ENCODE measurements around the gene DMRT1. TPM values are rescaled to one million over a fixed set of nuclear protein-coding genes. Genes with fewer than 3 reads are reported as not detected.
A peak's percentile ranks its signal among the peaks of the same experiment; 100 is the strongest.

The DMRT1 gene
- total and polyA plus RNA-seq, 2 donors (not counting 1 experiment from before 2014, with no cell fraction given), result not detected

DNA sequence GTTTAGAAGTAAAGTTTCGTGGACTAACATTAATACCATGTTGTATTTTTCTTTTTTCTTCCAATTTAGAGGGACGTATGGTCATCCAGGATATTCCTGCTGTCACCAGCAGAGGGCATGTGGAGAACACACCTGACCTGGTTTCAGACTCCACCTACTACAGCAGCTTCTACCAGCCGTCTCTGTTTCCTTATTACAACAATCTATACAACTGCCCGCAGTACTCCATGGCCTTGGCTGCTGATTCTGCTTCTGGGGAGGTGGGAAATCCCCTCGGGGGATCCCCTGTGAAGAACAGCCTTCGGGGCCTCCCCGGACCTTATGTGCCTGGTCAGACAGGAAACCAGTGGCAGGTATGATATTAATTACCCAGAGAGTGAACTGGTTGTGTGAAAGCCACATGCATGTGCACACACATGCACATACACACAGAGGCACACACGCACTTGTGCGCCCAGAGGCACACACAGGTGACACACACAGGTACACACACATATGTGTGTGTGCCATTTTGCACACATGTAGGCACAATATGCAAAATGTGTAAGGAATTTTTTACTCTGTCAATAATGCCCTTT, 52.4 kb downstream of the DMRT1 start:
- no peaks in the 10 kb centered on the region for H4K20me1 ChIP-seq (ENCODE audit: control insufficient read depth, extremely low read depth, insufficient read depth, low read length)
- TF ChIP-seq, protein P1, sequence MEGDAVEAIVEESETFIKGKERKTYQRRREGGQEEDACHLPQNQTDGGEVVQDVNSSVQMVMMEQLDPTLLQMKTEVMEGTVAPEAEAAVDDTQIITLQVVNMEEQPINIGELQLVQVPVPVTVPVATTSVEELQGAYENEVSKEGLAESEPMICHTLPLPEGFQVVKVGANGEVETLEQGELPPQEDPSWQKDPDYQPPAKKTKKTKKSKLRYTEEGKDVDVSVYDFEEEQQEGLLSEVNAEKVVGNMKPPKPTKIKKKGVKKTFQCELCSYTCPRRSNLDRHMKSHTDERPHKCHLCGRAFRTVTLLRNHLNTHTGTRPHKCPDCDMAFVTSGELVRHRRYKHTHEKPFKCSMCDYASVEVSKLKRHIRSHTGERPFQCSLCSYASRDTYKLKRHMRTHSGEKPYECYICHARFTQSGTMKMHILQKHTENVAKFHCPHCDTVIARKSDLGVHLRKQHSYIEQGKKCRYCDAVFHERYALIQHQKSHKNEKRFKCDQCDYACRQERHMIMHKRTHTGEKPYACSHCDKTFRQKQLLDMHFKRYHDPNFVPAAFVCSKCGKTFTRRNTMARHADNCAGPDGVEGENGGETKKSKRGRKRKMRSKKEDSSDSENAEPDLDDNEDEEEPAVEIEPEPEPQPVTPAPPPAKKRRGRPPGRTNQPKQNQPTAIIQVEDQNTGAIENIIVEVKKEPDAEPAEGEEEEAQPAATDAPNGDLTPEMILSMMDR (conservative IDR thresholded peaks at IDR 0.05 in 1 of 2, IDR thresholded peaks at IDR 0.05 in 1 of 2; ENCODE audit: low read depth in 1 of 2, low read length in 2 of 2), result peak; percentile 63 to 72
- TF ChIP-seq EZH2 (IDR thresholded peaks at IDR 0.05; ENCODE audit: low read length, missing control alignments), result no peak
- H3K27ac ChIP-seq (ENCODE audit: insufficient read depth, low read length), result no peak overlapping the region
- DNase-seq (ENCODE audit: low read depth in 2 of 2), result peak; percentile 30 to 52
- H3K4me3 ChIP-seq (replicated peaks in 1 of 4; ENCODE audit: control extremely low read depth in 1 of 4, insufficient read depth in 1 of 4, low read depth in 3 of 4, low read length in 4 of 4), result no peak overlapping the region
- H3K9me3 ChIP-seq (ENCODE audit: control insufficient read depth, insufficient read depth, low read depth, low read length), result no peaks in the 10 kb centered on the region
- H3K9ac ChIP-seq (ENCODE audit: insufficient read depth, low read length), result no peak overlapping the region
- no peaks in the 10 kb centered on the region for H3K79me2 ChIP-seq (ENCODE audit: control insufficient read depth, insufficient read depth, low read length)
- no peak overlapping the region for H2AFZ ChIP-seq (ENCODE audit: low read length)
- H3K4me2 ChIP-seq (ENCODE audit: extremely low read depth, insufficient read depth, low read length), result no peak overlapping the region
- H3K4me1 ChIP-seq (ENCODE audit: control insufficient read depth, extremely low read depth, insufficient read depth, low read length), result no peaks in the 10 kb centered on the region
- no peaks in the 10 kb centered on the region for H3K36me3 ChIP-seq (ENCODE audit: control insufficient read depth, insufficient read depth, low read length)
- H3K27me3 ChIP-seq (ENCODE audit: control insufficient read depth, insufficient read depth, low read length), result no peaks in the 10 kb centered on the region

DNA sequence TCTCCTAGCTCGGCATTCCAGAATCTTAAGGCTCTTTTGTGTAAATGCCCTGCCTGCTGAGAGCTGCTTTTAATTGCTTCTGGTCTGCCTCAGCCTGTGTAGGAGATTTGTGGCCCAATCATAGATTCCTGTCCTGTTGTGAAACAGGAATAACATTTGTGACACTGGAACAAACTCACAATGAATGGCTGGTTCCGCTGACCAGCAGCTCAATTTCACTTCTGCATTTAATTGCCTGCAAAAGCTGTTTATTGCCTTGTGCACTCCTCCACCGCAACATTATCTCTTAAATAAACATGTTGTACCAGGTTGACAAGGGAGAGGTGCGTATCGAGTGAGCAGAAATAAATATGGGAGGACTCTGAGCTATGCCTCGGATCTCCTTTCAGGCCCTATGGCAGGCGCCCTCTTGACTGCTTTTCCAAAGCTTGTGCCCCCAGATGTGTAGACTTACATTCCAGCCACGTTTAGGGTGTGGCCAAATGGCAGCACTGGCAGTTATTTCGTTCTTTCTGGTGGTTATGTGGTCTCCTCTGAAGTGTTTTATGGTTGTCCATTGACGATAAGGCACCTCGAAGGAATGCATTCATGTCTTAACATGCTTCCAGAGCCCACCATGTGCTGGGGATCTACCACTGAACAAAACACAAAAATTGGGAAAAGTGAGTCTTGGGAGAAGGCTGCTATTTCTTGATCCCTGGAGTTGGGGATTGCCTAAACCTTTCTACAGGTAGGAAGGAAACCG, 58.1 kb downstream of the DMRT1 start:
- H3K27me3 ChIP-seq (ENCODE audit: control insufficient read depth, insufficient read depth, low read length), result no peaks in the 10 kb centered on the region
- no peak overlapping the region for H2AFZ ChIP-seq (ENCODE audit: low read length)
- H4K20me1 ChIP-seq (ENCODE audit: control insufficient read depth, extremely low read depth, insufficient read depth, low read length), result no peaks in the 10 kb centered on the region
- H3K4me2 ChIP-seq (ENCODE audit: extremely low read depth, insufficient read depth, low read length), result no peak overlapping the region
- H3K9me3 ChIP-seq (ENCODE audit: control insufficient read depth, insufficient read depth, low read depth, low read length), result no peaks in the 10 kb centered on the region
- H3K9ac ChIP-seq (ENCODE audit: insufficient read depth, low read length), result no peak overlapping the region
- DNase-seq (ENCODE audit: low read depth in 2 of 2), result no peak
- TF ChIP-seq EZH2 (IDR thresholded peaks at IDR 0.05; ENCODE audit: low read length, missing control alignments), result no peak
- TF ChIP-seq, protein P1 (conservative IDR thresholded peaks at IDR 0.05 in 1 of 2, IDR thresholded peaks at IDR 0.05 in 1 of 2; ENCODE audit: low read depth in 1 of 2, low read length in 2 of 2), result no peak
- no peak overlapping the region for H3K27ac ChIP-seq (ENCODE audit: insufficient read depth, low read length)
- H3K4me1 ChIP-seq (ENCODE audit: control insufficient read depth, extremely low read depth, insufficient read depth, low read length), result no peaks in the 10 kb centered on the region
- no peaks in the 10 kb centered on the region for H3K79me2 ChIP-seq (ENCODE audit: control insufficient read depth, insufficient read depth, low read length)
- no peak overlapping the region for H3K4me3 ChIP-seq (replicated peaks in 1 of 4; ENCODE audit: control extremely low read depth in 1 of 4, insufficient read depth in 1 of 4, low read depth in 3 of 4, low read length in 4 of 4)
- H3K36me3 ChIP-seq (ENCODE audit: control insufficient read depth, insufficient read depth, low read length), result no peaks in the 10 kb centered on the region

GRCh38 chr9:903886-904285, 62.4 kb downstream of the DMRT1 start:
- no peak overlapping the region for H3K4me2 ChIP-seq (ENCODE audit: extremely low read depth, insufficient read depth, low read length)
- H3K27ac ChIP-seq (ENCODE audit: insufficient read depth, low read length), result no peak overlapping the region
- H2AFZ ChIP-seq (ENCODE audit: low read length), result no peak overlapping the region
- no peaks in the 10 kb centered on the region for H4K20me1 ChIP-seq (ENCODE audit: control insufficient read depth, extremely low read depth, insufficient read depth, low read length)
- H3K27me3 ChIP-seq (ENCODE audit: control insufficient read depth, insufficient read depth, low read length), result no peaks in the 10 kb centered on the region
- no peaks in the 10 kb centered on the region for H3K4me1 ChIP-seq (ENCODE audit: control insufficient read depth, extremely low read depth, insufficient read depth, low read length)
- H3K9me3 ChIP-seq (ENCODE audit: control insufficient read depth, insufficient read depth, low read depth, low read length), result no peaks in the 10 kb centered on the region
- H3K4me3 ChIP-seq (replicated peaks in 1 of 4; ENCODE audit: control extremely low read depth in 1 of 4, insufficient read depth in 1 of 4, low read depth in 3 of 4, low read length in 4 of 4), result no peak overlapping the region
- H3K9ac ChIP-seq (ENCODE audit: insufficient read depth, low read length), result no peak overlapping the region
- H3K79me2 ChIP-seq (ENCODE audit: control insufficient read depth, insufficient read depth, low read length), result no peaks in the 10 kb centered on the region
- no peak for TF ChIP-seq EZH2 (IDR thresholded peaks at IDR 0.05; ENCODE audit: low read length, missing control alignments)
- TF ChIP-seq, protein P1 (conservative IDR thresholded peaks at IDR 0.05 in 1 of 2, IDR thresholded peaks at IDR 0.05 in 1 of 2; ENCODE audit: low read depth in 1 of 2, low read length in 2 of 2), result no peak
- no peaks in the 10 kb centered on the region for H3K36me3 ChIP-seq (ENCODE audit: control insufficient read depth, insufficient read depth, low read length)
- DNase-seq (ENCODE audit: low read depth in 2 of 2), result no peak

Data from fibroblast of lung (primary cell).